Spinal cord (tissue), 10 donors: ENCODE results near the gene STRADB. TPM values are rescaled to one million over a fixed set of nuclear protein-coding genes. Genes with fewer than 3 reads are reported as not detected.

Experiments used
- DNase-seq, 6 donors: peaks; one replicate each; pipeline versions ENCODE4 v3.0.0 to v3.0.0-alpha.2; 2013 to 2015; ENCODE audit warnings: low spot score in 6 of 6, low read depth in 4 of 6
- H3K27ac ChIP-seq: one replicate; pipeline ENCODE4 v1.5.1; 2013; ENCODE audit warnings: low read depth, low read length, control low read depth
- H3K27me3 ChIP-seq: one replicate; pipeline ENCODE4 v1.6.1; 2013; ENCODE audit warnings: low read length; ENCODE audit not compliant: control insufficient read depth, insufficient read depth
- H3K36me3 ChIP-seq: one replicate; pipeline ENCODE4 v1.6.1; 2013; ENCODE audit warnings: low read length; ENCODE audit not compliant: control insufficient read depth, insufficient read depth
- H3K4me1 ChIP-seq: one replicate; pipeline ENCODE4 v1.6.1; 2013; ENCODE audit warnings: low read length; ENCODE audit not compliant: control insufficient read depth, insufficient read depth
- H3K4me3 ChIP-seq: one replicate; pipeline ENCODE4 v1.5.1; 2013; ENCODE audit warnings: low read depth, low read length, control low read depth
- H3K9me3 ChIP-seq: one replicate; pipeline ENCODE4 v1.6.1; 2013; ENCODE audit warnings: low read length; ENCODE audit not compliant: control insufficient read depth, insufficient read depth
- WGBS: methylation state at CpG from one replicate; pipeline ENCODE4 v1.1.5; 2013; ENCODE audit warnings: missing lambda C conversion rate; ENCODE audit not compliant: insufficient coverage; 5-methylcytosine and 5-hydroxymethylcytosine counted together
- polyA plus RNA-seq, 2 donors: library from polyadenylated mRNA; unstranded; fragments of 120-200 nt; gene quantifications; one replicate each; pipeline ENCODE4 v1.2.1, GENCODE V29; 2013; ENCODE audit not compliant: insufficient read length in 2 of 2
- small RNA-seq: library from RNA; depleted of rRNA; stranded (forward); fragments of <200 nt; gene quantifications from one replicate; pipeline ENCODE3, GENCODE V24; 2014; ENCODE audit warnings: low replicate concordance
- total RNA-seq, 2 donors: library from RNA; depleted of rRNA in 1 of 2; stranded (reverse); fragments of 120-200 nt in 1 of 2; fragments of >200 nt in 1 of 2; gene quantifications; one replicate each; pipeline versions ENCODE4 v1.2.3 to v1.2.4, GENCODE V29; 2013 to 2014
- donor health status: healthy.

STRADB gene
- total and polyA plus RNA-seq, 4 donors = 48.3 to 108 (median 78.0) TPM

DNA sequence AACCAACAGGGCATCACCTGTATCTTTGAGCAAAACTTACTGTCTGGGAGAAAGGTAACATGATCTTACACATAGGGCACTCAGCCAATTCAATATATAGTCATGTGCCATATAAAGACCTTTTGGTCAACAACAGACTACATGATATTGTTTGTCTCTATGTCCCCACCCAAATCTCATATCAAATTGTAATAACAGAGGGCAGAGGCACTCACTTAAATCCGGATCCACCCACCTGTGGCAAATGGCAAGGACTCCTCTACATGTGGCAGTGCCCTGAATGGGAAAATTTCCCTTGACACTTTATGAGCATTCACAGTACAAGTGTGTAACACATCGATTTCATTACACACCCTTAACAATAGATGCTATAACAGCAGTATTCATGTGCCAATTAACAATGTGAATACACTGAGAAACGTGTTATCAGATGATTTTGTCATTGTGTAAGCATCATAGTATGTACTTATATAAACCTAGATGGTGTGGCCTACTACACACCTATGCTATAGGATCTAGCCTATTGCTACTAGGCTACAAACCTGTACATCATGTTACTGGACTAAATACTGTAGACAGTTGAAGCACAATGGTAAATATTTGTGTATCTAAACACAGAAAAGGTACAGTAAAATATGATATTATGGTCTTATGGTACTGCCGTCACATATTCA, 64.2 kb downstream of the STRADB start:
- WGBS = 94% methylated on average over 2 of the region's 4 CpGs
- Histone ChIP-seq H3K36me3 (no peaks in the 10 kb centered on the region), H3K4me3 (no peak overlapping the region), H3K9me3 (no peaks in the 10 kb centered on the region), H3K27me3 (no peaks in the 10 kb centered on the region), H3K4me1 (no peaks in the 10 kb centered on the region), H3K27ac (no peak overlapping the region)
- no peak for DNase-seq

DNA sequence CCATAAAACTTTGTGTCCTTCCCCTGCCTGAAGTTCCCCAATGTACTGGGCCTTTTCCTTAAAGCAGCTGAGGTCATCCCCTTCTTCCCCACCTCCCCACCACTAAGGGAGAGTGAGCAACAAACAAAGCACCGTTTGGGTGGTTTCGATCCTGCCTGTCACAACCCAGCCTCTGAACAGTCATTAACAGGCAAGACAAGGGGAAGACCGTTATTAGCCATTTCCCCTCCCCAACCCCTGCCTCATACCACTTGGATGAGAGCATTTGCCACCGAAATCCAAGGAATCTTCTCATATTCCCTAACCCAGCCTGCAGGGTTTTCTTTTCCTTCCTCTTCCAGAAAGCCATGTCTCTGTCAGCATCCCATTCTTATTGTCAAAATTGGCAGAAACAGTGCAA, 65.6 kb downstream of the STRADB start:
- Histone ChIP-seq H3K4me1 (no peaks in the 10 kb centered on the region), H3K4me3 (no peak overlapping the region), H3K9me3 (no peaks in the 10 kb centered on the region), H3K36me3 (no peaks in the 10 kb centered on the region), H3K27me3 (no peaks in the 10 kb centered on the region), H3K27ac (no peak overlapping the region)
- DNase-seq = no peak
- WGBS = 51% methylated on average over 4 of the region's 4 CpGs

DNA sequence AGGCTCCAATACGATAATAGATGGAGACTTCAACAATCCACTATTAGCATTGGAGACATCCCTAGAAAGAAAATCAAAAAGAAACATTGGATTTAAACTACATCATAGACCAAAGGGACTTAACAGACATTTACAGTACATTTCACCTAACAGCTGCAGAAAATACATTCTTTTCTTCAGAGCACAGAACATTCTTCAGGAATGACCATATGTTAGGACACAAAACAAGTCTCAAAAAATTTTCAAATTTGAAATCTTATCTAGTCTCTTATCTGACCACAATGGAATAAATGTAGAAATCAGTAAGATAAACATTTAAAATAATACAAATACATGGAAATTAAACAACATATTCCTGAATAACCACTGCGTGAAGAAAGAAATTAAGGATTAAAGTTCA, 68.7 kb downstream of the STRADB start:
- no peaks in the 10 kb centered on the region for H3K27me3 ChIP-seq
- H3K4me1 ChIP-seq = no peaks in the 10 kb centered on the region
- H3K36me3 ChIP-seq = no peaks in the 10 kb centered on the region
- no peak for DNase-seq
- H3K27ac ChIP-seq = no peak overlapping the region
- H3K9me3 ChIP-seq = no peaks in the 10 kb centered on the region
- no CpG with 5 or more reads among the region's 2 CpGs for WGBS
- H3K4me3 ChIP-seq = no peak overlapping the region

DNA sequence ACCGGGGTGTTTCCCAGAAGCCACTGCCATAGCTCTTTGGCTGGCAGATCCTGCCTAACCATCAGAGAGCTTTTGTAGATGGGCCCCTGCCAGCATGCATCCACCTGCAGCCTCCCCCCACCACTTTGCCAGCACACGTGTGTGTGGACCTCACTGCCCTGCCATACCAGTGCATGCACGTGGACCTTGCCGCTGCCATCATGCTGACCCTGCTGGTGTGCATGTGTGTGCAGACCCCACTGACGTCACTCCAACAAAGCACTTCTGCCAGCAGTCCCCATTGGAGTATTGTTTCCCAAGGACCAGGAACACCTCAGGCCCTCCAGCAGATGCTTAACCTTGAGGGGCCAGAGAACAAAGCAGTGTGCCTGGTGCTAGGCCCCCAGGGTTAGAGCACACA, 71.4 kb downstream of the STRADB start:
- Histone ChIP-seq H3K9me3 (no peaks in the 10 kb centered on the region), H3K27me3 (no peaks in the 10 kb centered on the region), H3K4me1 (no peaks in the 10 kb centered on the region), H3K36me3 (no peaks in the 10 kb centered on the region), H3K4me3 (no peak overlapping the region), H3K27ac (no peak overlapping the region)
- 96% methylated on average over 5 of the region's 5 CpGs for WGBS
- DNase-seq = no peak

DNA sequence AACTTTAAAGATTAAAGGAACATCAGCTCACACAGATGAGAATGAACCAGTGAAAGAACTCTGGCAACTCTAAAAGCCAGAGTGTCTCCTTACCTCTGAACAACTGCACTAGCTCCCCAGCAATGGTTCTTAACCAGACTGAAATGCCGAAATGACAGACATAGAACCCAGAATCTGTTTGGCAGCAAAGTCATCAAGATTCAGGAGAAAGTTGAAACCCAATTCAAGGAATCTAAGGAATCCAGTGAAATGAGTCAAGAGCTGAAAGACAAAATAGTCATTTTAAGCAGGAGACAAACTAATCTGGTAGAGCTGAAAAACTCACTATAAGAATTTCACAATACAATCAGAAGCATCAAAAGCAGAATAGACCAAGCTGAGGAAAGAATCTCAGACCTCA, 72.0 kb downstream of the STRADB start:
- Histone ChIP-seq H3K4me1 (no peaks in the 10 kb centered on the region), H3K4me3 (no peak overlapping the region), H3K36me3 (no peaks in the 10 kb centered on the region), H3K27ac (no peak overlapping the region), H3K9me3 (peaks cover 1% of the 10 kb centered on the region), H3K27me3 (no peaks in the 10 kb centered on the region)
- 57% methylated on average over 1 of the region's 1 CpG for WGBS
- DNase-seq = no peak

Small RNA genes within 50 kb of the gene (small RNA-seq; reads per million reads assigned to genes)
- gene RF00019 = not detected

Other genes with a start within 250 kb of the STRADB start
- gene CASP8, start 191.2 kb upstream of the STRADB start, total RNA-seq = 10 to 100 TPM; 11.1 to 17.1 TPM
- 1 to 10 TPM; 5.1 to 6.9 TPM for gene CASP8, start 191.2 kb upstream of the STRADB start, polyA plus RNA-seq
- gene FLACC1, start 94.4 kb upstream of the STRADB start, total RNA-seq = 1 to 10 TPM; 5.0 to 7.1 TPM
- gene FLACC1, start 94.4 kb upstream of the STRADB start, polyA plus RNA-seq = 1 to 10 TPM; 4.3 to 5.0 TPM
- 10 to 100 TPM; 34.9 to 57.9 TPM for gene TRAK2, start 282 bp upstream of the STRADB start, total RNA-seq
- 10 to 100 TPM; 23.9 to 30.8 TPM for gene TRAK2, start 282 bp upstream of the STRADB start, polyA plus RNA-seq
- 10 to 100 TPM; 45.3 to 55.4 TPM for gene TMEM237, start 191.8 kb downstream of the STRADB start, total RNA-seq
- gene TMEM237, start 191.8 kb downstream of the STRADB start, polyA plus RNA-seq = 10 to 100 TPM; 44.9 to 47.2 TPM
- gene MPP4, start 246.9 kb downstream of the STRADB start, total RNA-seq = under 1 TPM; 0.22 to 0.89 TPM
- under 1 TPM; 0.22 to 0.33 TPM for gene MPP4, start 246.9 kb downstream of the STRADB start, polyA plus RNA-seq